Breast epithelium (tissue), 3 donors: ENCODE results near the gene GCHFR.

ENCODE experiments used
- POLR2A ChIP-seq: fragments of 450-650 bp; IDR thresholded peaks from one replicate; pipeline ENCODE4 v1.6.1; 2016; ENCODE audit warnings: antibody characterized with exemption, mild to moderate bottlenecking, moderate library complexity
- POLR2AphosphoS5 ChIP-seq, 3 donors: sonication (generic); formaldehyde crosslinking; IDR thresholded peaks; one replicate each; pipeline ENCODE4 v1.6.1; 2017; ENCODE audit warnings: antibody characterized with exemption in 3 of 3
- TF ChIP-seq, protein P1 (sequence below), 3 donors: fragments of 450-650 bp; IDR thresholded peaks; one replicate each; pipeline ENCODE4 v1.5.1; 2016 to 2017; ENCODE audit warnings: antibody characterized with exemption in 3 of 3, mild to moderate bottlenecking in 3 of 3, moderate library complexity in 3 of 3

DNA sequence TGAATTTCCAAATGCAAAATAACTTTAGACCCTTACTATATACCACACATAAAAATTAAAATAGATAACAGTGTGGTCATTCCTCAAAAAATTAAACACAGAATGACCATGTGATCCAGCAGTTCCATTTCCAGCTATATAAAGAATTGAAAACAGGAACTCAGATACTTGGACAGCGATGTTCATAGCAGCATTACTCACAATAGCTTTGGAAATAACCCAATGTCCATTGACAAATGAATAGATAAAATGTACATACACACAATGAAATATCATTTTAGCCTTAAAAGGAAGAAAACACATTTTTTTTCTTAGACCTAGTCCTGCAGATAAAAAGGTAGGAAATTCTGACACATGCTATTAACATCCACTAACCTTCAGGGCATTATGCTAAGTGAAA, 42.2 kb upstream of the GCHFR start:
- no peak for TF ChIP-seq POLR2A
- TF ChIP-seq, protein P1, sequence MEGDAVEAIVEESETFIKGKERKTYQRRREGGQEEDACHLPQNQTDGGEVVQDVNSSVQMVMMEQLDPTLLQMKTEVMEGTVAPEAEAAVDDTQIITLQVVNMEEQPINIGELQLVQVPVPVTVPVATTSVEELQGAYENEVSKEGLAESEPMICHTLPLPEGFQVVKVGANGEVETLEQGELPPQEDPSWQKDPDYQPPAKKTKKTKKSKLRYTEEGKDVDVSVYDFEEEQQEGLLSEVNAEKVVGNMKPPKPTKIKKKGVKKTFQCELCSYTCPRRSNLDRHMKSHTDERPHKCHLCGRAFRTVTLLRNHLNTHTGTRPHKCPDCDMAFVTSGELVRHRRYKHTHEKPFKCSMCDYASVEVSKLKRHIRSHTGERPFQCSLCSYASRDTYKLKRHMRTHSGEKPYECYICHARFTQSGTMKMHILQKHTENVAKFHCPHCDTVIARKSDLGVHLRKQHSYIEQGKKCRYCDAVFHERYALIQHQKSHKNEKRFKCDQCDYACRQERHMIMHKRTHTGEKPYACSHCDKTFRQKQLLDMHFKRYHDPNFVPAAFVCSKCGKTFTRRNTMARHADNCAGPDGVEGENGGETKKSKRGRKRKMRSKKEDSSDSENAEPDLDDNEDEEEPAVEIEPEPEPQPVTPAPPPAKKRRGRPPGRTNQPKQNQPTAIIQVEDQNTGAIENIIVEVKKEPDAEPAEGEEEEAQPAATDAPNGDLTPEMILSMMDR (IDR thresholded peaks at IDR 0.05), result no peak
- TF ChIP-seq POLR2AphosphoS5 (IDR thresholded peaks at IDR 0.05), result no peak
